Right renal cortex interstitium (tissue), 3 donors: ENCODE measurements around the gene C1orf116. TPM values are rescaled to one million over a fixed set of nuclear protein-coding genes. Genes with fewer than 3 reads are reported as not detected.
A peak's percentile ranks its signal among the peaks of the same experiment; 100 is the strongest.

Experiments
- DNase-seq, 3 donors: peaks; one replicate each; pipeline ENCODE4 v3.0.0-alpha.2; 2013; ENCODE audit warnings: low read depth in 3 of 3, low spot score in 2 of 3
- polyA plus RNA-seq, 3 donors: library from polyadenylated mRNA; unstranded; fragments of 120-200 nt; gene quantifications; one replicate each; pipeline ENCODE4 v1.2.1, GENCODE V29; 2013; ENCODE audit not compliant: insufficient read length in 3 of 3

C1orf116 gene
- 10 to 100 TPM; 18.0 to 22.3 (median 20.2) TPM for polyA plus RNA-seq

- DNase-seq: no peak
Measured at GRCh38 chr1:207032528-207033017, at the start of gene C1orf116. Gene C1orf116 (minus strand): TSS chr1:207032756. CDS start chr1:207027598, 5,158 bp downstream.

- DNase-seq: no peak
Measured at GRCh38 chr1:207081806-207082205, 49.2 kb upstream of the C1orf116 start.

GRCh38 chr1:207081088-207081487, 48.5 kb upstream of the C1orf116 start:
- DNase-seq: no peak

GRCh38 chr1:207079706-207080241, 47.2 kb upstream of the C1orf116 start:
- no peak for DNase-seq

- DNase-seq: no peak
Measured at GRCh38 chr1:207078578-207079132, 46.1 kb upstream of the C1orf116 start.

GRCh38 chr1:207077470-207078377, 45.2 kb upstream of the C1orf116 start:
- DNase-seq: peak in 2 of 3 donors; percentile 67 to 70

- DNase-seq: no peak
Measured at GRCh38 chr1:207077012-207077411, 44.5 kb upstream of the C1orf116 start.

- DNase-seq: no peak
Measured at GRCh38 chr1:207076181-207076955, 43.8 kb upstream of the C1orf116 start.

- no peak for DNase-seq
Measured at GRCh38 chr1:207073906-207074820, 41.6 kb upstream of the C1orf116 start.

GRCh38 chr1:207072233-207072632, 39.7 kb upstream of the C1orf116 start:
- no peak for DNase-seq

- no peak for DNase-seq
Measured at GRCh38 chr1:207071426-207071825, 38.9 kb upstream of the C1orf116 start.

- DNase-seq: no peak
Measured at GRCh38 chr1:207070811-207071210, 38.3 kb upstream of the C1orf116 start.

- DNase-seq: no peak
Measured at GRCh38 chr1:207069858-207070506, 37.4 kb upstream of the C1orf116 start.

GRCh38 chr1:207069061-207069460, 36.5 kb upstream of the C1orf116 start:
- DNase-seq: no peak

GRCh38 chr1:207067665-207068064, 35.1 kb upstream of the C1orf116 start:
- DNase-seq: no peak

GRCh38 chr1:207067185-207067584, 34.6 kb upstream of the C1orf116 start:
- no peak for DNase-seq

GRCh38 chr1:207064561-207064960, 32.0 kb upstream of the C1orf116 start:
- DNase-seq: no peak

- no peak for DNase-seq
Measured at GRCh38 chr1:207063014-207063413, 30.5 kb upstream of the C1orf116 start.

GRCh38 chr1:207062058-207062457, 29.5 kb upstream of the C1orf116 start:
- DNase-seq: no peak
